ENCODE measurements around the gene SMYD1. TPM values are rescaled to one million over a fixed set of nuclear protein-coding genes. Genes with fewer than 3 reads are reported as not detected.

Gene SMYD1
- total and polyA plus RNA-seq, 2 donors from 2014 or later = not detected

DNA sequence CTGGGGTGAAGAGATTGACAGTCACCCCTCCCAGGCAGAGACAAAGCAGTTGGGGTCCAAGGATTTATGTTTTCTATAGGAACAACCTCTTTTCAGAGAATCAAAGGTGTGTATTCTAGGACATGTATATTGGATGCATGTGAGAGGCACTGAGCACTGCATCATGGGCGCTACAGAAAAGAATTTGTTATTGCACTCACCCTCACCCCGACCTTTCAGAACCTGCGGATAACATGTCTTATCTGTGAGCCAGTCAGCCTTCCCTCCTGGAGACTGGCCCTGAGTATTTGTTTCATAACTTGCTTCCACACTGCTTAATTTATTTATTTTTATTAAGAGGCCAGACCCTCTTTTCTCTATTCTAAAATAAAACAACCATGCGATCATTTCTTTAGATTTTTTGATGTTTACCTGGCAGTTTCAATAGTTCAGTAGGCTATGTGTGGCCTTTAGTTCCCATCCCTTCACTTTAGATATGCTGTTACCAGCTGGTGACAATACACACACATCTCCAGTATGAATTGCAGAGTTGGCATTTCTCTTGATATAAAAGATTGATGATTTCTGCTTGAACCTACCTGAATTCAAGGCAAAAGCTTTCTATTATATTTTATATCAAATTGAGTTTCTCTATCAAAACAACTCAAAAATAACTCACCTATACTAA lies 30.4 kb downstream of the SMYD1 start:
- TF ChIP-seq, protein P1, sequence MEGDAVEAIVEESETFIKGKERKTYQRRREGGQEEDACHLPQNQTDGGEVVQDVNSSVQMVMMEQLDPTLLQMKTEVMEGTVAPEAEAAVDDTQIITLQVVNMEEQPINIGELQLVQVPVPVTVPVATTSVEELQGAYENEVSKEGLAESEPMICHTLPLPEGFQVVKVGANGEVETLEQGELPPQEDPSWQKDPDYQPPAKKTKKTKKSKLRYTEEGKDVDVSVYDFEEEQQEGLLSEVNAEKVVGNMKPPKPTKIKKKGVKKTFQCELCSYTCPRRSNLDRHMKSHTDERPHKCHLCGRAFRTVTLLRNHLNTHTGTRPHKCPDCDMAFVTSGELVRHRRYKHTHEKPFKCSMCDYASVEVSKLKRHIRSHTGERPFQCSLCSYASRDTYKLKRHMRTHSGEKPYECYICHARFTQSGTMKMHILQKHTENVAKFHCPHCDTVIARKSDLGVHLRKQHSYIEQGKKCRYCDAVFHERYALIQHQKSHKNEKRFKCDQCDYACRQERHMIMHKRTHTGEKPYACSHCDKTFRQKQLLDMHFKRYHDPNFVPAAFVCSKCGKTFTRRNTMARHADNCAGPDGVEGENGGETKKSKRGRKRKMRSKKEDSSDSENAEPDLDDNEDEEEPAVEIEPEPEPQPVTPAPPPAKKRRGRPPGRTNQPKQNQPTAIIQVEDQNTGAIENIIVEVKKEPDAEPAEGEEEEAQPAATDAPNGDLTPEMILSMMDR (IDR thresholded peaks at IDR 0.05; ENCODE audit: borderline replicate concordance, extremely low read depth, insufficient read depth) = no peak
- no peaks in the 10 kb centered on the region for H3K27me3 ChIP-seq (ENCODE audit: control insufficient read depth, insufficient read depth, low read length)
- no peak overlapping the region for H3K9ac ChIP-seq (ENCODE audit: low read length in 3 of 3)
- H3K27ac ChIP-seq (ENCODE audit: low read depth in 2 of 2, low read length in 2 of 2) = no peak overlapping the region
- H3K9me3 ChIP-seq (ENCODE audit: control insufficient read depth in 2 of 3, insufficient read depth in 1 of 3, low read length in 3 of 3) = no peaks in the 10 kb centered on the region
- DNase-seq (no peak), FAIRE-seq (no peak)
- H3K4me3 ChIP-seq (ENCODE audit: low read length in 3 of 3) = no peak overlapping the region
- peaks cover 0 to 4% (median 3%) of the 10 kb centered on the region in 3 donors for H3K4me1 ChIP-seq (ENCODE audit: control insufficient read depth in 2 of 3, insufficient read depth in 2 of 3, low read depth in 1 of 3, low read length in 3 of 3)
- intact Hi-C loops (cut with DNase I) = no loop called here
- H3K36me3 ChIP-seq (ENCODE audit: control insufficient read depth in 2 of 3, insufficient read depth in 3 of 3, low read length in 3 of 3) = no peaks in the 10 kb centered on the region

DNA sequence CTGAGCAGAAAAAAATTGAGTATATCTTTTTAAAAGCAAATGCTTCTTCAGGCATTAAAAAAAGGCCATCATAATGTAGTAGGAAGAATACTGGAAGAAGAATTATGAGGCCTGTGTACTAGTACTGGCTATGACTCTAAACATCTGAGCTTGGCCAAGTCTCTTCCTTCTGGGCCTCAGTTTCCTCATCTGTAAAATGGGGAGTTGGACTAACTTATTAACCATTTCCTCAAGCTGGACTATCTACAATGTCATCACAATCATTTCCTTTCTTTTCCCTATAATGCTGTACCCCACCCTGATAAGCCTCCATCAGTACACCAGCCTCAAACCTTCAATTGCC lies 30.9 kb downstream of the SMYD1 start:
- peaks cover 0 to 4% (median 3%) of the 10 kb centered on the region in 3 donors for H3K4me1 ChIP-seq (ENCODE audit: control insufficient read depth in 2 of 3, insufficient read depth in 2 of 3, low read depth in 1 of 3, low read length in 3 of 3)
- no peak for FAIRE-seq
- DNase-seq = no peak
- H3K27ac ChIP-seq (ENCODE audit: low read depth in 2 of 2, low read length in 2 of 2) = no peak overlapping the region
- TF ChIP-seq, protein P1 (IDR thresholded peaks at IDR 0.05; ENCODE audit: borderline replicate concordance, extremely low read depth, insufficient read depth) = no peak
- no peaks in the 10 kb centered on the region for H3K27me3 ChIP-seq (ENCODE audit: control insufficient read depth, insufficient read depth, low read length)
- intact Hi-C loops (cut with DNase I) = no loop called here
- no peak overlapping the region for H3K9ac ChIP-seq (ENCODE audit: low read length in 3 of 3)
- no peaks in the 10 kb centered on the region for H3K9me3 ChIP-seq (ENCODE audit: control insufficient read depth in 2 of 3, insufficient read depth in 1 of 3, low read length in 3 of 3)
- H3K4me3 ChIP-seq (ENCODE audit: low read length in 3 of 3) = no peak overlapping the region
- no peaks in the 10 kb centered on the region for H3K36me3 ChIP-seq (ENCODE audit: control insufficient read depth in 2 of 3, insufficient read depth in 3 of 3, low read length in 3 of 3)

DNA sequence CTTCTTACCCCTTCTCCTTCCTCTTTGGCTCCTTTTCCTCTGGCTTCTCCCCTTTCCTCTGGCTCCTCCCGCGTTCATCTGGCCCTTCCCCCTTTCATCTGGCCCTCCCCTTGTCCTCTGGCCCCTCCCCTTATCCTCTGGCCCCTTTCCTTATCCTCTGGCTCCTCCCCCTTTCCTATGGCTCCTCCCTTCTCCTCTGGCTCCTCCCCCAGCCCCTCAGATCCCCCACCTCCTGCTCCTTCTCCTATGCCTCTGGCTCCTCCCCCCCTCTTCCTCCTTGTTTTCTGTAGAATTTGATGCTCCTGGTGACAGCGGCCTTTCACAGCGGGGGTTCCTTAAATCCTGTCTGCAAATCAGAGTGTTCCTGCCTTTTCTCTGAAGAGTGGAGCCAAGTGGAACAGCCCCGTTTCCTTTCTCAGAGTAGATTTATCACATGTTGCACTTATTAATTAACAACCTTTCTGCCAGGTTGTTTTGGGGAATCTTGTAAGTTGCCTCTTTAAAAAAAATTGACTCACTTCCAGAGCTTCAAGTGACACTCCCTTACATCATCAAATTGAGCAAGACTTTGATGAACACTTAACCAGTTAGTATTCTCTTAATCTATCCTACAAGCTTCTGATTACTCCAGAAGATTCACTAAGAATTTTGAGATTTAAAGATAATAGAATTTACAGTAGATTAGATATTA lies 32.3 kb downstream of the SMYD1 start:
- H3K4me3 ChIP-seq (ENCODE audit: low read length in 3 of 3) = no peak overlapping the region
- H3K4me1 ChIP-seq (ENCODE audit: control insufficient read depth in 2 of 3, insufficient read depth in 2 of 3, low read depth in 1 of 3, low read length in 3 of 3) = peaks cover 0 to 4% (median 3%) of the 10 kb centered on the region in 3 donors
- peak in 3 of 5 donors; percentile 10 to 46 (median 11) for DNase-seq
- TF ChIP-seq, protein P1 (IDR thresholded peaks at IDR 0.05; ENCODE audit: borderline replicate concordance, extremely low read depth, insufficient read depth) = no peak
- no peaks in the 10 kb centered on the region for H3K36me3 ChIP-seq (ENCODE audit: control insufficient read depth in 2 of 3, insufficient read depth in 3 of 3, low read length in 3 of 3)
- H3K27me3 ChIP-seq (ENCODE audit: control insufficient read depth, insufficient read depth, low read length) = no peaks in the 10 kb centered on the region
- H3K9ac ChIP-seq (ENCODE audit: low read length in 3 of 3) = no peak overlapping the region
- H3K27ac ChIP-seq (ENCODE audit: low read depth in 2 of 2, low read length in 2 of 2) = no peak overlapping the region
- intact Hi-C loops (cut with DNase I) = no loop called here
- no peaks in the 10 kb centered on the region for H3K9me3 ChIP-seq (ENCODE audit: control insufficient read depth in 2 of 3, insufficient read depth in 1 of 3, low read length in 3 of 3)
- FAIRE-seq = no peak
